ENCODE measurements around the gene HDAC4. TPM values are rescaled to one million over a fixed set of nuclear protein-coding genes. Genes with fewer than 3 reads are reported as not detected.

Gene HDAC4
- total and polyA plus RNA-seq, 9 of the 15 experiments (the other 6 are each of a cell fraction or from before 2014, with no cell fraction given), result 0.11 to 20.2 (median 4.0) TPM

GRCh38 chr2:239285932-239286230, 114.9 kb downstream of the HDAC4 start:
- H3K9ac ChIP-seq (ENCODE audit: insufficient read depth in 1 of 2, low read depth in 2 of 2, low read length in 2 of 2), result peak overlapping the region; percentile 44 to 89; a peak in 3 of 4 replicates
- ChIA-PET CTCF (ENCODE audit: low intra/inter-chr PET ratio) (no interaction called here), POLR2A (interaction anchor here (1.0 kb wide), 1 partner anchor 11 kb away, joined by 4 read pairs; no protein-coding TSS in a partner anchor)
- ATAC-seq, result no peak
- in situ Hi-C loops (cut with MboI), result no loop called here
- H3K4me1 ChIP-seq (replicated peaks in 1 of 2; ENCODE audit: control insufficient read depth in 2 of 2, insufficient read depth in 2 of 2, low read length in 2 of 2), result peaks cover 46 to 49% of the 10 kb centered on the region in 2 experiments
- H3K4me2 ChIP-seq (ENCODE audit: insufficient read depth, low read length), result peak overlapping the region; percentile 52
- intact Hi-C loops (cut with micrococcal nuclease), result no loop called here
- H4K20me1 ChIP-seq (replicated peaks; ENCODE audit: control insufficient read depth, insufficient read depth, low read length), result no peaks in the 10 kb centered on the region
- no peak overlapping the region for H3K4me3 ChIP-seq
- no peak for DNase-seq (ENCODE audit: extremely low read depth in 1 of 4, low spot score in 3 of 4)
- no peaks in the 10 kb centered on the region for H3K27me3 ChIP-seq (ENCODE audit: control insufficient read depth in 2 of 2, insufficient read depth in 2 of 2, low read length in 2 of 2)
- FAIRE-seq, result no peak
- no TSS peak for BruUV-seq (replicated peaks)
- H3K36me3 ChIP-seq (ENCODE audit: control insufficient read depth, insufficient read depth, low read length), result no peaks in the 10 kb centered on the region
- H3K9me1 ChIP-seq (ENCODE audit: control insufficient read depth, insufficient read depth, low read length), result no peaks in the 10 kb centered on the region
- H3K79me2 ChIP-seq (ENCODE audit: control insufficient read depth, insufficient read depth, low read length), result peaks cover 64% of the 10 kb centered on the region
- H2AFZ ChIP-seq (ENCODE audit: low read depth, low read length), result peak overlapping the region; percentile 38; the same call in 1 of the 2 replicates
- no peaks in the 10 kb centered on the region for H3K9me3 ChIP-seq (replicated peaks; ENCODE audit: control insufficient read depth, insufficient read depth, low read depth, low read length)
- H3K27ac ChIP-seq (ENCODE audit: extremely low read depth, low read depth, low read length), result peak overlapping the region; percentile 33; the same call in 1 of the 3 replicates
- 68% methylated on average over 3 of the region's 3 CpGs for WGBS (ENCODE audit: insufficient coverage, low coverage, missing lambda C conversion rate)
- TF ChIP-seq ZNF224 (CRISPR knock-in tag; IDR thresholded peaks at IDR 0.05) (no peak), ZNF41 (CRISPR knock-in tag; conservative IDR thresholded peaks at IDR 0.05) (no peak), SMC3 (conservative IDR thresholded peaks at IDR 0.05; ENCODE audit: insufficient read depth, low read depth, low read length) (no peak), ELF4 (CRISPR knock-in tag; IDR thresholded peaks at IDR 0.05) (no peak), PCBP2 (IDR thresholded peaks at IDR 0.05; ENCODE audit: low read depth, low read length, poor library complexity, severe bottlenecking) (no peak), ZNF395 (CRISPR knock-in tag; IDR thresholded peaks at IDR 0.05) (no peak), CHCHD3 (CRISPR knock-in tag; IDR thresholded peaks at IDR 0.05) (no peak), ZNF609 (CRISPR knock-in tag; IDR thresholded peaks at IDR 0.05; ENCODE audit: borderline replicate concordance) (no peak)
- TF ChIP-seq, protein P1, sequence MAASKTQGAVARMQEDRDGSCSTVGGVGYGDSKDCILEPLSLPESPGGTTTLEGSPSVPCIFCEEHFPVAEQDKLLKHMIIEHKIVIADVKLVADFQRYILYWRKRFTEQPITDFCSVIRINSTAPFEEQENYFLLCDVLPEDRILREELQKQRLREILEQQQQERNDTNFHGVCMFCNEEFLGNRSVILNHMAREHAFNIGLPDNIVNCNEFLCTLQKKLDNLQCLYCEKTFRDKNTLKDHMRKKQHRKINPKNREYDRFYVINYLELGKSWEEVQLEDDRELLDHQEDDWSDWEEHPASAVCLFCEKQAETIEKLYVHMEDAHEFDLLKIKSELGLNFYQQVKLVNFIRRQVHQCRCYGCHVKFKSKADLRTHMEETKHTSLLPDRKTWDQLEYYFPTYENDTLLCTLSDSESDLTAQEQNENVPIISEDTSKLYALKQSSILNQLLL (CRISPR knock-in tag; IDR thresholded peaks at IDR 0.05; ENCODE audit: borderline replicate concordance), result no peak
- TF ChIP-seq, protein P2, sequence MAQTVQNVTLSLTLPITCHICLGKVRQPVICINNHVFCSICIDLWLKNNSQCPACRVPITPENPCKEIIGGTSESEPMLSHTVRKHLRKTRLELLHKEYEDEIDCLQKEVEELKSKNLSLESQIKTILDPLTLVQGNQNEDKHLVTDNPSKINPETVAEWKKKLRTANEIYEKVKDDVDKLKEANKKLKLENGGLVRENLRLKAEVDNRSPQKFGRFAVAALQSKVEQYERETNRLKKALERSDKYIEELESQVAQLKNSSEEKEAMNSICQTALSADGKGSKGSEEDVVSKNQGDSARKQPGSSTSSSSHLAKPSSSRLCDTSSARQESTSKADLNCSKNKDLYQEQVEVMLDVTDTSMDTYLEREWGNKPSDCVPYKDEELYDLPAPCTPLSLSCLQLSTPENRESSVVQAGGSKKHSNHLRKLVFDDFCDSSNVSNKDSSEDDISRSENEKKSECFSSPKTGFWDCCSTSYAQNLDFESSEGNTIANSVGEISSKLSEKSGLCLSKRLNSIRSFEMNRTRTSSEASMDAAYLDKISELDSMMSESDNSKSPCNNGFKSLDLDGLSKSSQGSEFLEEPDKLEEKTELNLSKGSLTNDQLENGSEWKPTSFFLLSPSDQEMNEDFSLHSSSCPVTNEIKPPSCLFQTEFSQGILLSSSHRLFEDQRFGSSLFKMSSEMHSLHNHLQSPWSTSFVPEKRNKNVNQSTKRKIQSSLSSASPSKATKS (CRISPR knock-in tag; IDR thresholded peaks at IDR 0.05), result no peak
- TF ChIP-seq, protein P3, sequence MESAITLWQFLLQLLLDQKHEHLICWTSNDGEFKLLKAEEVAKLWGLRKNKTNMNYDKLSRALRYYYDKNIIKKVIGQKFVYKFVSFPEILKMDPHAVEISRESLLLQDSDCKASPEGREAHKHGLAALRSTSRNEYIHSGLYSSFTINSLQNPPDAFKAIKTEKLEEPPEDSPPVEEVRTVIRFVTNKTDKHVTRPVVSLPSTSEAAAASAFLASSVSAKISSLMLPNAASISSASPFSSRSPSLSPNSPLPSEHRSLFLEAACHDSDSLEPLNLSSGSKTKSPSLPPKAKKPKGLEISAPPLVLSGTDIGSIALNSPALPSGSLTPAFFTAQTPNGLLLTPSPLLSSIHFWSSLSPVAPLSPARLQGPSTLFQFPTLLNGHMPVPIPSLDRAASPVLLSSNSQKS (CRISPR knock-in tag; IDR thresholded peaks at IDR 0.05), result no peak
